Measurements from ENCODE around the gene GRID2.

GRID2 gene

DNA sequence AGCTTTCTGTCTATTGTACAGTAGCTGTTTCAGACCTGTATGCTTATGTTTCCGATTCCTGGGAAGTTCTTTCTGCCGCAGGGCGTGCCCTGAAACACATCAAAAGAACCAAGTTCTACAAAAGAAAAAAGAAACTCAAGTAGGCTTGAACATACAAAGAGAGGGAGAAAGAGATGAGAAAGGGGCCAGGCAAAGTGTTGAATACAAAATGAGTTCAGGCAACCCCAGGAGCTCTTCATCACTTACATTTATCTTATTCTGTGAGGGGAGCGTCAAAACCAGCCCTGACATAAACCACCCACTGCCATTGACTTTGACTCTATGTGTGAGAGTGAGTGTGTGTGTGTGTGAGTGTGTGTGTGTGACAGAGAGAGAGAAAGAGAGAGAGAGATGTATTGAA lies 1498.3 kb downstream of the GRID2 start:
- DNase-seq (ENCODE audit: low read depth, low spot score): no peak

DNA sequence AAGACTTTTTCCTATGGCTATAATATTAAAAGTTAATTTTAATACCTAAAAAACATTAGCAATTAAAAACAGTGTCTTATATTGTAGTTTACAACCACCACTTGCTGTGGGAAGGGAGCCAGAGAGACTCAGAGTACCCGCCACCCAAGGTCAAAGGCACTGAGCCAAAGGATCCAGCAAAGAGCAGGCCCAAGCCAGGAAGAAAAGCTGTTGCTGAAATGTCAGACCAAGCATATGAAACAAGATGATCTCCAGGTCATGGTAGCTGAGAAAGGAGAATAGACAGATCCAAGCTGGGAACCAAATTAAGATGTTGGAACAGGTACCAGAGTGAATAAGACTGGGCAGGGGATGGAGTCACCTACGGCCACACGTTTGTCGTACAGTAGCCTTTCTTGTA lies 1506.0 kb downstream of the GRID2 start:
- no peak for DNase-seq (ENCODE audit: low read depth, low spot score)

DNA sequence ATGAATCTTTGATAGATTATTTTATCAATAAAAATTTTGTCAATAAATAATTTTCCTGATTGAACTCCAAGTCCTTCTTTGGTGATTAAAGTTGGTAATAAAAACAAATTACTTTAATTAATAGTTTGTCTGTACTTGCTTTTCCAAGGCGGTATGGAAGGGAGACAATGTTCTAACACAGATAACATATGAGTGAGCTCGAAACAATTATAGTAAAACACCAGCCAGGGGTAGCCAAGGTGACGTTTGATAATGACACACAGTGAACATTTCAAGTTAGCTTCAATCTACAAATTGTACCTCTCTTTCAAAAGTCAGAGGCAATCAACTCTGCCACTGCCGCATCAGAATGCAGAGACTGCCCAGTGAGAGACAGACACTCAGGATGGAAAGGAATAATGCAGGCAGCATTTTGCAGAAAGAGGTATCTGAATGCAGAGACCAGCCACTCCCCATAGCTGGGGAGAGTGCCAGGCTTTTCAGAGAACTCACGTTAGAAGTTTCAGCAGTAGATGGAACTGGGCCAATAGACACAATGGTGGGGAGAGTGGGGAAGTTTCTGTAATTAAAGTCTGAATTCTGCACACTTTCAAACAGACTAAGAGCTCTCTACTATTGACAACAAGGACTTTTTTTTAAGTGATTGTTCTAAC lies 1506.7 kb downstream of the GRID2 start:
- no peak for DNase-seq (ENCODE audit: low read depth, low spot score)

GRCh38 chr4:93813092-93813491 lies 1509.3 kb downstream of the GRID2 start:
- DNase-seq (ENCODE audit: low read depth, low spot score): no peak

- no peak for DNase-seq (ENCODE audit: low read depth, low spot score)
Measured at GRCh38 chr4:93814141-93814540, 1510.4 kb downstream of the GRID2 start.

DNA sequence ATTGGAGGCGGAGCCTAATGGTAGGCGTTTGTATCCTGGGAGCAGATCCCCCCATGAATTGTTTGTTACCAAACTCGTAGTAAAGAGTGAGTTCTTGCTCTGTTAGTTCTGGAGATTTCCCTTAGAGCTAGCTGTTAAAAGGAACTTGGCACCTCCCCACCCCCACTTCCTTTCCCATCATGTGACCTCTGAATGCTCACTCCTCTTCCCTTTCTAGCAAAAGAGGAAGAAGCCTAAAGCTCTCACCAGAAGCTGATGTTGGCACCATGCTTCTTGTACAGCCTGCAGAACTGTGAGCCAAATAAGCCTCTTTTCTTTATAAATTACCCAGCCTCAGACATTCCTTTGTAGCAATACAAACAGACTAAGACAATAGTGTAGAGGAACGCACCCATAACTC lies 1511.0 kb downstream of the GRID2 start:
- no peak for DNase-seq (ENCODE audit: low read depth, low spot score)

All from activated CD4-positive, CD25-positive, alpha-beta regulatory T cell treated with anti-CD3 and anti-CD28 coated beads, Interleukin-2, amount 50 U/mL, for 16 hours (primary cell).